ENCODE measurements around the gene CLEC18C.
"Not testable (repeated sequence)": the region's sequence is repeated elsewhere in the genome, so short reads cannot be mapped to it uniquely, and the experiment has no call there.

- TF ChIP-seq CTCF (IDR thresholded peaks at IDR 0.05; ENCODE audit: insufficient read depth, low read length); REST (IDR thresholded peaks at IDR 0.05; ENCODE audit: insufficient replicate concordance, low read depth); POLR2AphosphoS5 (IDR thresholded peaks at IDR 0.05; ENCODE audit: low read depth); GABPA (IDR thresholded peaks at IDR 0.05; ENCODE audit: low read depth): not testable (repeated sequence)
Observed at GRCh38 chr16:70226024-70226423, 52.4 kb downstream of the CLEC18C start.

Measured in HL-60 (cell line).